Activated B cell treated with CpG ODN at 0.5 μM for 24 hours (primary cell): ENCODE results near the gene TSPAN33. TPM values are rescaled to one million over a fixed set of nuclear protein-coding genes. Genes with fewer than 3 reads are reported as not detected.

Experiments used
- ATAC-seq: fragments of 200-7000 bp; cut with Tn5 transposase; one replicate; pipeline ENCODE4 v1.10.0; 2021; ENCODE audit warnings: low read depth, mild to moderate bottlenecking, moderate library complexity
- CTCF ChIA-PET: fragments of 350-600 bp; sonication (Branson Sonifier 250); formaldehyde crosslinking; loops from one replicate; lab custom pipeline; 2021; ENCODE audit warnings: antibody characterized with exemption; lab: Charles Lee
- POLR2A ChIA-PET: fragments of 350-600 bp; sonication (Branson Sonifier 250); formaldehyde crosslinking; loops from one replicate; lab custom pipeline; 2021; ENCODE audit warnings: antibody characterized with exemption; lab: Charles Lee
- DNase-seq: peaks from one replicate; pipeline ENCODE4 v3.0.0; 2022
- H3K27ac Mint-ChIP-seq: one replicate; pipeline ENCODE4 v1.8.0; 2020; ENCODE audit warnings: mixed read lengths
- H3K27me3 Mint-ChIP-seq: one replicate; pipeline ENCODE4 v1.8.0; 2021; ENCODE audit warnings: mixed read lengths
- H3K36me3 Mint-ChIP-seq: one replicate; pipeline ENCODE4 v1.8.0; 2021; ENCODE audit warnings: low read depth, mixed read lengths
- H3K4me1 Mint-ChIP-seq: one replicate; pipeline ENCODE4 v1.8.0; 2021; ENCODE audit warnings: mixed read lengths
- H3K4me3 Mint-ChIP-seq: one replicate; pipeline ENCODE4 v1.8.0; 2020; ENCODE audit warnings: mild to moderate bottlenecking, mixed read lengths
- H3K9me3 Mint-ChIP-seq: one replicate; pipeline ENCODE4 v1.8.0; 2020; ENCODE audit warnings: mixed read lengths
- CTCF ChIP-seq: fragments of 200-600 bp; IDR thresholded peaks from one replicate; pipeline ENCODE4 v1.8.0; 2022; ENCODE audit warnings: antibody characterized with exemption, mild to moderate bottlenecking
- intact Hi-C: fragments of 100-400 bp; cut with micrococcal nuclease; formaldehyde crosslinking; loops from one replicate; pipeline ENCODE4 v1.15.1; 2024
- total RNA-seq: library from RNA; stranded (reverse); gene quantifications from 2 replicates; pipeline ENCODE4 v1.2.3, GENCODE V29; 2022

Gene TSPAN33
- total RNA-seq, 1 donor from 2014 or later: 341 TPM

- Mint-ChIP-seq H3K27me3 (no peaks in the 10 kb centered on the region), H3K4me1 (peaks cover 67% of the 10 kb centered on the region), H3K4me3 (peak overlapping the region; percentile 98), H3K27ac (peak overlapping the region; percentile 99), H3K36me3 (peaks cover 60% of the 10 kb centered on the region), H3K9me3 (no peaks in the 10 kb centered on the region)
- DNase-seq (peak; percentile 44), ATAC-seq (peak; percentile 76)
- CTCF ChIA-PET: interaction anchor here (0.7 to 5.7 kb wide), 10 partner anchors 10 to 69 kb away, joined by 3 to 44 read pairs (median 4); no protein-coding TSS in a partner anchor
- TF ChIP-seq CTCF: no peak
- intact Hi-C loops: loop anchor here (1.0 to 5.0 kb wide), 9 partner anchors 9 to 207 kb away; no protein-coding TSS in a partner anchor
- POLR2A ChIA-PET: interaction anchor here (0.5 to 6.2 kb wide), 24 partner anchors 10 to 691 kb away, joined by 3 to 122 read pairs (median 6); partner anchors contain the start of genes IRF5 and TNPO3
Observed at GRCh38 chr7:129146237-129146979, 1.9 kb downstream of the TSPAN33 start.

GRCh38 chr7:129147731-129148130, 3.2 kb downstream of the TSPAN33 start:
- intact Hi-C loops: loop anchor here (5.0 kb wide), 1 partner anchor 140 kb away; no protein-coding TSS in a partner anchor
- Mint-ChIP-seq H3K4me1 (peaks cover 76% of the 10 kb centered on the region), H3K27ac (peak overlapping the region; percentile 99), H3K9me3 (no peaks in the 10 kb centered on the region), H3K4me3 (peak overlapping the region; percentile 98), H3K36me3 (peaks cover 73% of the 10 kb centered on the region), H3K27me3 (no peaks in the 10 kb centered on the region)
- DNase-seq (no peak), ATAC-seq (no peak)
- ChIA-PET POLR2A (interaction anchor here (0.5 to 6.2 kb wide), 12 partner anchors 11 to 285 kb away, joined by 5 to 122 read pairs (median 32); partner anchors contain the start of genes ATP6V1F, IRF5 and TNPO3), CTCF (interaction anchor here (0.7 to 5.7 kb wide), 5 partner anchors 12 to 63 kb away, joined by 3 to 44 read pairs (median 21); no protein-coding TSS in a partner anchor)
- TF ChIP-seq CTCF: no peak

GRCh38 chr7:129149511-129149910, 5.0 kb downstream of the TSPAN33 start:
- intact Hi-C loops: loop anchor here (5.0 kb wide), 1 partner anchor 142 kb away; no protein-coding TSS in a partner anchor
- CTCF ChIA-PET: interaction anchor here (2.2 kb wide), 1 partner anchor 14 kb away, joined by 19 read pairs; no protein-coding TSS in a partner anchor
- Mint-ChIP-seq H3K4me3 (peak overlapping the region; percentile 98), H3K9me3 (no peaks in the 10 kb centered on the region), H3K27ac (peak overlapping the region; percentile 99), H3K36me3 (peaks cover 86% of the 10 kb centered on the region), H3K4me1 (peaks cover 81% of the 10 kb centered on the region), H3K27me3 (no peaks in the 10 kb centered on the region)
- POLR2A ChIA-PET: interaction anchor here (1.0 to 6.2 kb wide), 2 partner anchors 13 to 14 kb away, joined by 4 to 122 read pairs; no protein-coding TSS in a partner anchor
- ATAC-seq (no peak), DNase-seq (no peak)
- TF ChIP-seq CTCF: no peak

- DNase-seq (no peak), ATAC-seq (no peak)
- TF ChIP-seq CTCF: no peak
- no peak overlapping the region for H3K4me3 Mint-ChIP-seq
- H3K36me3 Mint-ChIP-seq: peaks cover 86% of the 10 kb centered on the region
- ChIA-PET CTCF (interaction anchor here (1.5 to 2.2 kb wide), 2 partner anchors 14 to 61 kb away, joined by 3 to 19 read pairs; no protein-coding TSS in a partner anchor), POLR2A (interaction anchor here (0.7 to 1.5 kb wide), 9 partner anchors 11 to 475 kb away, joined by 3 to 7 read pairs (median 4); partner anchors contain the start of genes SMO and TNPO3)
- H3K27me3 Mint-ChIP-seq: no peaks in the 10 kb centered on the region
- H3K4me1 Mint-ChIP-seq: peaks cover 87% of the 10 kb centered on the region
- H3K9me3 Mint-ChIP-seq: no peaks in the 10 kb centered on the region
- peak overlapping the region; percentile 56 for H3K27ac Mint-ChIP-seq
- intact Hi-C loops: no loop called here
Observed at GRCh38 chr7:129150199-129150996, 5.9 kb downstream of the TSPAN33 start.
